ENCODE measurements around the gene APOA4. TPM values are rescaled to one million over a fixed set of nuclear protein-coding genes. Genes with fewer than 3 reads are reported as not detected.

The APOA4 gene
- total RNA-seq, 1 donor from 2014 or later = 0.56 TPM

DNA sequence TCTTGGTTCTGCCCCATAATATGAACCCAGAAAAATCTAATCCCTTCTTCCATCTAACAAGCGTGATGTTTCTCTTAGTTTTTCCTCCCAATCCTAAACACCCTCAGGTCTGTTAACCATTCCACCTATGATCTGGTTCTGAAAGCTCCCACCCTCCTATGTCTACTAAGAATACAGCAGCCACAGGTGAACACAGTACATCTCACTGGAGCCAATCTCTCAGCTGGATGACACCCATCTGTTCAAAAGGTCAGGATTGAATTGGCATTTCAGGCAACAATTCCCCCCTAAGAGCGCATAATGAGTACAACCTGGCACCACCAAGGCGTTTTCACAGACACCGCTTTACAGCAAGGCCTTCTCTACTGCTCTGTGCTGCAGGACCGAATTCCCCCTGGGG, 33.3 kb upstream of the APOA4 start:
- H3K27ac ChIP-seq = no peak overlapping the region
- H3F3A ChIP-seq (ENCODE audit: low read depth) = no peaks in the 10 kb centered on the region
- H3K4me3 ChIP-seq = no peak overlapping the region
- H3K9ac ChIP-seq = no peak overlapping the region
- H3K36me3 ChIP-seq = peaks cover 5% of the 10 kb centered on the region
- Mint-ChIP-seq H3K4me1 (no peaks in the 10 kb centered on the region), H3K9me3 (no peaks in the 10 kb centered on the region), H3K4me3 (no peak overlapping the region), H3K27ac (no peak overlapping the region), H3K36me3 (peaks cover 34% of the 10 kb centered on the region), H3K27me3 (ENCODE audit: insufficient read depth, low read depth) (peaks cover 2% of the 10 kb centered on the region)
- no peaks in the 10 kb centered on the region for H3K4me1 ChIP-seq
- no peak for DNase-seq (ENCODE audit: low spot score)
- H3K4me2 ChIP-seq = no peak overlapping the region
- H3K79me2 ChIP-seq (ENCODE audit: low read depth) = no peaks in the 10 kb centered on the region
- H3K27me3 ChIP-seq = no peaks in the 10 kb centered on the region
- H2AFZ ChIP-seq (replicated peaks) = no peak overlapping the region
- TF ChIP-seq EZH2 (IDR thresholded peaks at IDR 0.05) (no peak), EZH2phosphoT487 (IDR thresholded peaks at IDR 0.05) (no peak), CTCF (IDR thresholded peaks at IDR 0.05) (no peak)
- no peaks in the 10 kb centered on the region for H3K9me3 ChIP-seq (ENCODE audit: low read depth)
- H4K20me1 ChIP-seq (ENCODE audit: low read depth) = no peaks in the 10 kb centered on the region

DNA sequence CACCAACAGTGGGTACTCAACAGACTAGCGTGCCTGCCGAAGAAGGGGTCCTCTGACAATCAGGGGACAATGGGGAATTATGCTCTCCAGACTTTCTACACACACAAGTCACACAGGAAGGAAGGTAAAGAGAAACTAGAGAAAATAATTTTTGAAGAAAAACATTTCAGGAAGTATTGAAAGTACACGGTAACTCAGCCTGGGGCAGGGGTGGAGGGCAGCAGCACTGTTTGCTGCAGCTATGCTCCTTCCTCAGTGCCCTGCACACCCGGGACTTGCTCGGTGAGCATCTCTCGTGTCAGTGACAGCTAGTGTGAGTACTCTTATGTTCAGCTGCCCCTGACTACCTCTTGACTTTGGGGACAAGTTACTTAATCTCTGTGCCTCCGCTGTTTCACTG, 32.3 kb upstream of the APOA4 start:
- Mint-ChIP-seq H3K9me3 (no peaks in the 10 kb centered on the region), H3K27me3 (ENCODE audit: insufficient read depth, low read depth) (peaks cover 2% of the 10 kb centered on the region), H3K36me3 (peaks cover 34% of the 10 kb centered on the region), H3K4me3 (no peak overlapping the region), H3K4me1 (no peaks in the 10 kb centered on the region), H3K27ac (no peak overlapping the region)
- Histone ChIP-seq H3K4me1 (no peaks in the 10 kb centered on the region), H2AFZ (replicated peaks) (no peak overlapping the region), H3K27me3 (no peaks in the 10 kb centered on the region), H3K4me3 (no peak overlapping the region), H3K36me3 (peaks cover 5% of the 10 kb centered on the region), H4K20me1 (ENCODE audit: low read depth) (no peaks in the 10 kb centered on the region), H3K79me2 (ENCODE audit: low read depth) (no peaks in the 10 kb centered on the region), H3K27ac (no peak overlapping the region), H3K9ac (no peak overlapping the region), H3K4me2 (no peak overlapping the region), H3F3A (ENCODE audit: low read depth) (no peaks in the 10 kb centered on the region), H3K9me3 (ENCODE audit: low read depth) (no peaks in the 10 kb centered on the region)
- no peak for DNase-seq (ENCODE audit: low spot score)
- no peak for TF ChIP-seq CTCF (IDR thresholded peaks at IDR 0.05)
- TF ChIP-seq EZH2phosphoT487 (IDR thresholded peaks at IDR 0.05) = no peak
- no peak for TF ChIP-seq EZH2 (IDR thresholded peaks at IDR 0.05)

- Histone ChIP-seq H3K4me1 (no peaks in the 10 kb centered on the region), H3K4me3 (no peak overlapping the region), H2AFZ (replicated peaks) (no peak overlapping the region), H3K27ac (no peak overlapping the region), H3K9me3 (ENCODE audit: low read depth) (no peaks in the 10 kb centered on the region), H3K36me3 (peaks cover 5% of the 10 kb centered on the region), H4K20me1 (ENCODE audit: low read depth) (no peaks in the 10 kb centered on the region), H3K4me2 (no peak overlapping the region), H3K27me3 (no peaks in the 10 kb centered on the region), H3K79me2 (ENCODE audit: low read depth) (no peaks in the 10 kb centered on the region), H3K9ac (no peak overlapping the region), H3F3A (ENCODE audit: low read depth) (no peaks in the 10 kb centered on the region)
- no peaks in the 10 kb centered on the region for H3K4me1 Mint-ChIP-seq
- H3K27ac Mint-ChIP-seq = no peak overlapping the region
- no peaks in the 10 kb centered on the region for H3K27me3 Mint-ChIP-seq (ENCODE audit: insufficient read depth, low read depth)
- H3K4me3 Mint-ChIP-seq = no peak overlapping the region
- H3K36me3 Mint-ChIP-seq = peaks cover 30% of the 10 kb centered on the region
- H3K9me3 Mint-ChIP-seq = no peaks in the 10 kb centered on the region
- TF ChIP-seq EZH2phosphoT487 (IDR thresholded peaks at IDR 0.05) (no peak), EZH2 (IDR thresholded peaks at IDR 0.05) (no peak), CTCF (IDR thresholded peaks at IDR 0.05) (no peak)
- DNase-seq (ENCODE audit: low spot score) = no peak
Measured at GRCh38 chr11:116853461-116854073, 30.5 kb upstream of the APOA4 start.
